ENCODE data around the gene KRTAP5-9.
"Not testable (repeated sequence)": the region's sequence is repeated elsewhere in the genome, so short reads cannot be mapped to it uniquely, and the experiment has no call there.

KRTAP5-9 gene

DNA sequence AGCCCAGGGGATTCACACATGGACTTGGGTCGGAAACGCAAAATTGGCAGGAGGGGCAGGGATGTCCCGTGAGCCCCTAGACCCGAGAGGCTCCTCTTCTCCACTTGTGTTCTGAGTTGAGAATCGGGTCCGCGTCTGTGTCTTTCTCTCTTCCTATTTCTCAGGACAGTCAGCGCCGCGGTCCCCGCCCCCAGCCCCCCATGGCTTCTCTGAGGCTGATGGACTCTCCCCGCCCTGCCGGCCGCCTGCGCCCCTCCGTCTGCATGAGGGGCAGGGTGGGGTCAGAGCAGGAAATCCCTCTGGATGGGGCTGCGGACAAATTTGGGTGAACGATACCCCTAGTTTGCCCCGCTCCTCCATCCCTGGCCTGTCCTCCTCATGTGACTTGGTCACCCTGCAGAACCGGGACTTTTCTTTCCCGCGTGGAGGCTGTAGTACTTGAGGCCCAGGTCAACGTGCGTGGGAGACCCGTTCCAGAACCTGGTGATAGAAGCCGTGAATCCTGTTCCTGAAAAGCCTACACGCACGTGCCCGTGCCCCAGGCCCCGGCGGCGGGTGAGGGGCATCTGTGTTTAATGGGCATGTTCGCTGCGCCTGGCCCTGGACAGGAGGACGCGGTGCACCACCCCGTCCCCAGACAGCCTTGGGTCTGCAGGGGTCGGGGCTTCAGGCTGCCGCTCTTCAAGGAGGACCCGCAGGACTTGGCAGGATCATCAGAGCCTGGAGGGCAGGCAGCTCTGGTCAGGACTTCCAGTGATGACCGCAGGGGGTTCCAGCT is 28.7 kb downstream of the KRTAP5-9 start:
- peaks cover 43% of the 10 kb centered on the region for H3K27me3 ChIP-seq (ENCODE audit: insufficient read depth, low read length)

DNA sequence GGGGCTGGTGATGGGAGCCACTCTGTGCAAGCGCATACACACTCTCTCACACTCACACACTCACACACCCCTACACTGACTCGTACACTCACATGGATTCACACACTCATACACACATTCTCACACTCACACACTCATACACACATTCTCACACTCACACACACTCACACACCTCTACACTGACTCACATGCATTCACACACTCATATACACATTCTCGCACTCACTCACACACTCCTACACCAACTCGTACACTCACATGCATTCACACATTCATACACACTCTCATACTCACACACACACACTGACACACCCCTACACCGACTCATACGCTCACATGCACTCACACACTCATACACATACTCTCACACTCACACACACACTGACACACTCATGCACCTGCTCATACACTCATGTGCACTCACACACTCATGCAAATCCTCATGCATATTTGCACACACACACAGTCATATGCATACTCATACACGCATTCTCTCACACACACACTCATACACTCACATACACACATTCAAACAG is 29.3 kb downstream of the KRTAP5-9 start:
- H2AFZ ChIP-seq (ENCODE audit: low read length, unreplicated experiment) = no peak overlapping the region
- H3K27ac ChIP-seq (ENCODE audit: low read depth, low read length) = no peak overlapping the region
- H3K36me3 ChIP-seq (ENCODE audit: insufficient read depth, low read length) = no peaks in the 10 kb centered on the region
- no peaks in the 10 kb centered on the region for H3K4me1 ChIP-seq (ENCODE audit: control insufficient read depth, insufficient read depth, low read length, unreplicated experiment)
- H3K27me3 ChIP-seq (ENCODE audit: insufficient read depth, low read length) = peaks cover 48% of the 10 kb centered on the region
- no peaks in the 10 kb centered on the region for H3K79me2 ChIP-seq (ENCODE audit: control insufficient read depth, insufficient read depth, low read length, unreplicated experiment)
- no peak overlapping the region for H3K4me3 ChIP-seq (ENCODE audit: low read depth, low read length)

More for the DNA sequence above, 28.7 kb downstream of the KRTAP5-9 start:
- not testable (repeated sequence) for H3K27ac ChIP-seq (ENCODE audit: low read depth, low read length); H3K4me1 ChIP-seq (ENCODE audit: control insufficient read depth, insufficient read depth, low read length, unreplicated experiment); H2AFZ ChIP-seq (ENCODE audit: low read length, unreplicated experiment); H3K36me3 ChIP-seq (ENCODE audit: insufficient read depth, low read length); H3K4me3 ChIP-seq (ENCODE audit: low read depth, low read length); H3K79me2 ChIP-seq (ENCODE audit: control insufficient read depth, insufficient read depth, low read length, unreplicated experiment)

DNA sequence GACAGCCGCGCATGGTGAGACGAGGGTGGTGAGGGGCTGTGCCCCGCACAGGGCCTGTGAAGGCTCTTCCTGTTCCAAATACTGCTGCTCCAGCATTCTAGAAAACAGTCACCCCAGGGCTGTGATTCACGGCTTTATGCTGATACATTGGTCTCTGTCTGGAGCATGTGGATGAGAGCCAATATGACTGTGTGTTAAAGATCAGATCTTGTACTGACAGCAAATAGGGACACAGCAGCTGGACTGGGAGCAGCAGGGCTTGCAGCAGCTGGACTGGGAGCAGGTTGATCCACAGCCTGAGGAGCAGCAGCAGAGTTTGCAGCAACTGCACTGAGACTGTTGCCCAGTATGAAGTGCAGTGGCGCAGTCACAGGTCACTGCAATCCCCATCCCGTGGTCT is 31.3 kb downstream of the KRTAP5-9 start:
- H3K4me1 ChIP-seq (ENCODE audit: control insufficient read depth, insufficient read depth, low read length, unreplicated experiment); H3K4me3 ChIP-seq (ENCODE audit: low read depth, low read length); H3K36me3 ChIP-seq (ENCODE audit: insufficient read depth, low read length); H3K27ac ChIP-seq (ENCODE audit: low read depth, low read length); H2AFZ ChIP-seq (ENCODE audit: low read length, unreplicated experiment); H3K79me2 ChIP-seq (ENCODE audit: control insufficient read depth, insufficient read depth, low read length, unreplicated experiment): not testable (repeated sequence)
- H3K27me3 ChIP-seq (ENCODE audit: insufficient read depth, low read length) = peaks cover 36% of the 10 kb centered on the region

DNA sequence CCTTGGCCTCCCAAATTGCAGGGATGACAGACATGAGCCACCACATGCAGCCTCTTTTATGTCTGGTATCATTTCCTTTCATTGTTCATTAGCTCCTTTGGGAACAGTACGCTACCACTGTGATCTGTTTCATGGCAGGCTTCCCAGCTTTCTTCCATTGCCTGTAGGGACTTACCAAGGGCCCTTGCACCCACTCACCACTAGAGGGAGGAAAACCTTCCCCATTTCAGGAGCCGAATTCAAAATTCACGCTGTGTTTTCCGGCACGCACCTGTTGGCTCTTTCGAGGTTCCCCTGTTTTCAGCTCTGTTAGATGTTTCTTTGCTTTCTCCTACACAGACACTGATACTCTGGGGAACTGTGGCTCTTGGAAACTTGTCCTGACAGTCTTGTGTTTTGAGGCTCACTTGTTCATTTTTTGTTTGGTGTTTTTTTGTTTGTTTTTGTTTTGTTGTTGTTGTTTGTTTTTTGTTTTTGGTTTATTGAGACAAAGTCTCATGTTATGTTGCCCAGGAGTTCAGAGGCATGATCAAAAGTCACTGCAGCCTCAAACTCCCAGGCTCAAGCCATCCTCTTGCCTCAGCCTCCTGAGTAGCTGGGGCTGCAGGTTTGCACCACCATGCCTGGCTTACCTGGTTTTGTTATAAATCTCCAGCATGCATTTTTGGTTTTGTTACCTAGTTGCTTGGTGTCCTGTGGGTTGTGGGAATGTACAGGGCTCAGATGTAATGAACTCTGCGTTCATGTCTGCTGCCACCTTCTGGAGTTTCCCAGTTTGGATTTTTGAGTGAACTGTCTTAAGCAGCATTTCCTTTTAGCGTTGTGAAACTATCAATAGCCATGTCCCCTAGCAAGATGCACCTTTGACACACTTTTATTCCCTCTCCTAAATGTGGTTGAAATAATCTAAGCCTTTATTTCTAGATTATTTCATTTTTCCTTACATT is 32.1 kb downstream of the KRTAP5-9 start:
- no peak overlapping the region for H2AFZ ChIP-seq (ENCODE audit: low read length, unreplicated experiment)

DNA sequence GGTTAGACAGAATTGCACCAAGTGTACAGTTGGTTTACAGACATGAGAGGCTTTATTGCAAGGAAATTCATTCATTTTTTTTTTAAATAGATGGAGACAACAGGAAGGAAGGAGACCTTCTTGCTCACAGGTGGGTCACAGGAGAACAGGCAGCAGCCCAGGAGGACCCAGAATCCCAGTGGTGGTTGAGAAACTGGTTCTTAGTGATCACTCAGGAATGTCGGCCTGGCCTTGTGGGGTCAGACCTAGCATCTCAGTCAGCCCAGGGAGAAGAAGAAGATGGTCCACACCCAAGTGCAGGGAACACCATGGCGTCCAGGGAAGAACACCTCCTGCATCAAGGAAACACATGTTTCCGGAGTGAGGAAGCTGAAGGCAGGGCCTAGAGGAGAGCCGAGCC is 33.6 kb downstream of the KRTAP5-9 start:
- Histone ChIP-seq H3K4me3 (ENCODE audit: low read depth, low read length) (no peak overlapping the region), H3K27me3 (ENCODE audit: insufficient read depth, low read length) (peaks cover 16% of the 10 kb centered on the region), H3K27ac (ENCODE audit: low read depth, low read length) (no peak overlapping the region), H3K36me3 (ENCODE audit: insufficient read depth, low read length) (no peaks in the 10 kb centered on the region), H2AFZ (ENCODE audit: low read length, unreplicated experiment) (no peak overlapping the region), H3K79me2 (ENCODE audit: control insufficient read depth, insufficient read depth, low read length, unreplicated experiment) (no peaks in the 10 kb centered on the region), H3K4me1 (ENCODE audit: control insufficient read depth, insufficient read depth, low read length, unreplicated experiment) (no peaks in the 10 kb centered on the region)

More for the DNA sequence above, 32.1 kb downstream of the KRTAP5-9 start:
- H3K27ac ChIP-seq (ENCODE audit: low read depth, low read length) = no peak overlapping the region
- peaks cover 29% of the 10 kb centered on the region for H3K27me3 ChIP-seq (ENCODE audit: insufficient read depth, low read length)
- no peaks in the 10 kb centered on the region for H3K4me1 ChIP-seq (ENCODE audit: control insufficient read depth, insufficient read depth, low read length, unreplicated experiment)
- H3K36me3 ChIP-seq (ENCODE audit: insufficient read depth, low read length) = no peaks in the 10 kb centered on the region
- no peak overlapping the region for H3K4me3 ChIP-seq (ENCODE audit: low read depth, low read length)
- no peaks in the 10 kb centered on the region for H3K79me2 ChIP-seq (ENCODE audit: control insufficient read depth, insufficient read depth, low read length, unreplicated experiment)

DNA sequence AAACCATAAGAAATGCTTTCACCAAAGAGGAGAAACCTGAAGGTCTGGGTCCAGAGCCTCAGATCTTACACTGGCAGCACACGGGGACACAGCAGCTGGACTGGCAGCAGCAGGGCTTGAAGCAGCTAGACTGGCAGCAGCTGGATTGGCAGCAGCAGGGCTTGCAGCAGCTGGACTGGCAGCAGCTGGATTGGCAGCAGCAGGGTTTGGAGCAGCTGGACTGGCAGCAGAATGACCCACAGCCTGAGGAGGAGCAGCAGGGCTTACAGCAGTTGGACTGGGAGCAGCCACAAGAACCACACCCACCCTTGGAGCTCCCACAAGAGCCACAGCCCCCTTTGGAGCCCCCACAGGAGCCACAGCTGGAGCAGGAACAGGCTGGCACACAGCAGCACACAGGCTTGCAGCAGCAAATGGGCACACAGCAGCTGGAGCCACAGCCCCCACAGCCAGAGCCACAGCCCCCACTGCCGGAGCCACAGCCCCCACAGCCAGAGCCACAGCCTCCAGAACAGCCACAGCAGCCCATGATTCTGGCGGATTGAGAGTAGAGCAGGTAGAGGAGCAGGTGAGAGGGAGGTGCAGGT is 34.2 kb downstream of the KRTAP5-9 start, which contains the start of gene KRTAP5-11:
TSS of gene KRTAP5-11 (minus strand) at position 567 of the 587 bp plus-strand sequence. CDS start at position 529, 38 bp downstream.
- Histone ChIP-seq H2AFZ (ENCODE audit: low read length, unreplicated experiment) (no peak within 1 kb of the TSS), H3K36me3 (ENCODE audit: insufficient read depth, low read length) (no peaks in the 10 kb centered on the region), H3K27me3 (ENCODE audit: insufficient read depth, low read length) (peaks cover 16% of the 10 kb centered on the region), H3K4me3 (ENCODE audit: low read depth, low read length) (no peak within 1 kb of the TSS), H3K4me1 (ENCODE audit: control insufficient read depth, insufficient read depth, low read length, unreplicated experiment) (no peaks in the 10 kb centered on the region), H3K79me2 (ENCODE audit: control insufficient read depth, insufficient read depth, low read length, unreplicated experiment) (no peaks in the 10 kb centered on the region), H3K27ac (ENCODE audit: low read depth, low read length) (no peak within 1 kb of the TSS)

DNA sequence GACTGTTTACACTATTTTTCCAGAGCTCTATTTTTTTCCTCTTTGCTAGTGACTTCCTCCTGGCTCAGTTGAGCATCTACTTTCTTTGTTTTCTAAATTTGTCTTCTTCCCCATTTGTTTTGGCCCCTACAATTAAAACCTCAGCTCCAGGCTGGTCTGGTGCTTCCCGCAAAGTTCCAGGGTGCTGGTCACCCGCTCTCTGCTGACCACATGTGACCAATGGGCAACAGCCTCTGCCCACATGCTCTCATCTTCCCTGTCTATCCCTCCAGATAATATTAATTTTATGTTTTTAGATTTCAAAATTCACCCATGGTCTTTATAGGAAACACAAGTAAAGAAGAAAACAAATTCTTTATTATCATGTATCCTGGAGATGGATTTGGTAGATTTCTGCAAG is 34.7 kb downstream of the KRTAP5-9 start:
- not testable (repeated sequence) for H3K36me3 ChIP-seq (ENCODE audit: insufficient read depth, low read length); H3K79me2 ChIP-seq (ENCODE audit: control insufficient read depth, insufficient read depth, low read length, unreplicated experiment); H2AFZ ChIP-seq (ENCODE audit: low read length, unreplicated experiment); H3K4me3 ChIP-seq (ENCODE audit: low read depth, low read length); H3K4me1 ChIP-seq (ENCODE audit: control insufficient read depth, insufficient read depth, low read length, unreplicated experiment); H3K27ac ChIP-seq (ENCODE audit: low read depth, low read length)
- H3K27me3 ChIP-seq (ENCODE audit: insufficient read depth, low read length) = peaks cover 16% of the 10 kb centered on the region

DNA sequence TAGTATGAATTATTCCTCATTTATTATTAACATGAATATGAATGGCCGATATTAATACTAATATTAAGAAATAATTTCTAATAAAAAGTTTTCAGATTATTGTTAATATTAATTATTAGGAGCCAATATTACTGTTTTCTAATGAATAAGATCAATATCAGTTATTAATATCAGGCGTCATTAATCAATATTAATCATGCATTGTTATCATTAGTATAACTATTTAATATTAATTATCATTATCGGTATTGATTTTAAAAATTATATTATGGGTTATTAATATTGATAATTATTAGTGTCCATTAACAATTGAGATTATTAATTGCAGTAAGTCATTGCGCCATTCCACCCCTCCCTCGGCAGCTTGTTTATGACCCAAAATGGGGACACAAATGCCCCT is 37.5 kb downstream of the KRTAP5-9 start:
- H2AFZ ChIP-seq (ENCODE audit: low read length, unreplicated experiment); H3K4me3 ChIP-seq (ENCODE audit: low read depth, low read length); H3K36me3 ChIP-seq (ENCODE audit: insufficient read depth, low read length); H3K27ac ChIP-seq (ENCODE audit: low read depth, low read length); H3K79me2 ChIP-seq (ENCODE audit: control insufficient read depth, insufficient read depth, low read length, unreplicated experiment); H3K4me1 ChIP-seq (ENCODE audit: control insufficient read depth, insufficient read depth, low read length, unreplicated experiment): not testable (repeated sequence)
- H3K27me3 ChIP-seq (ENCODE audit: insufficient read depth, low read length) = peaks cover 16% of the 10 kb centered on the region

DNA sequence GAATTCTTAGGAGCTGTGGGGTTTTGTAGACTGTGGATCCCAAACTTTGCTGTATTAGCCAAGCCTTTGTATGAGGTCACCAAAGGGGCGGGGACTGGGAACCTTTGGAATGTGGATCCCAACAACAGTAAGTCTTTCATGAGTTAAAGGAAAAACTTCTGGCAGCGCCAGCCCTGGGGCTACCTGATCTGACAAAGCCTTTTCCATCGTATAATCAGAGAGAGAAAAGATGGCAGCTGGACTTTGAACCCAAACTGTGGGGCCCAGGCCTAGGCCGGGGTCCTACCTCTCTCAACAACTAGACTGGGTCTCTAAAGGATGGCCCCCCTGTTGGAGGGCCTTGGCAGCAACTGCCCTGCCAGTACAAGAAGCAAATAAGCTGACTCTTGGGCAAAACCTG is 40.1 kb downstream of the KRTAP5-9 start:
- not testable (repeated sequence) for H3K4me1 ChIP-seq (ENCODE audit: control insufficient read depth, insufficient read depth, low read length, unreplicated experiment); H3K4me3 ChIP-seq (ENCODE audit: low read depth, low read length); H3K27ac ChIP-seq (ENCODE audit: low read depth, low read length); H3K79me2 ChIP-seq (ENCODE audit: control insufficient read depth, insufficient read depth, low read length, unreplicated experiment); H3K36me3 ChIP-seq (ENCODE audit: insufficient read depth, low read length); H2AFZ ChIP-seq (ENCODE audit: low read length, unreplicated experiment); H3K27me3 ChIP-seq (ENCODE audit: insufficient read depth, low read length)

DNA sequence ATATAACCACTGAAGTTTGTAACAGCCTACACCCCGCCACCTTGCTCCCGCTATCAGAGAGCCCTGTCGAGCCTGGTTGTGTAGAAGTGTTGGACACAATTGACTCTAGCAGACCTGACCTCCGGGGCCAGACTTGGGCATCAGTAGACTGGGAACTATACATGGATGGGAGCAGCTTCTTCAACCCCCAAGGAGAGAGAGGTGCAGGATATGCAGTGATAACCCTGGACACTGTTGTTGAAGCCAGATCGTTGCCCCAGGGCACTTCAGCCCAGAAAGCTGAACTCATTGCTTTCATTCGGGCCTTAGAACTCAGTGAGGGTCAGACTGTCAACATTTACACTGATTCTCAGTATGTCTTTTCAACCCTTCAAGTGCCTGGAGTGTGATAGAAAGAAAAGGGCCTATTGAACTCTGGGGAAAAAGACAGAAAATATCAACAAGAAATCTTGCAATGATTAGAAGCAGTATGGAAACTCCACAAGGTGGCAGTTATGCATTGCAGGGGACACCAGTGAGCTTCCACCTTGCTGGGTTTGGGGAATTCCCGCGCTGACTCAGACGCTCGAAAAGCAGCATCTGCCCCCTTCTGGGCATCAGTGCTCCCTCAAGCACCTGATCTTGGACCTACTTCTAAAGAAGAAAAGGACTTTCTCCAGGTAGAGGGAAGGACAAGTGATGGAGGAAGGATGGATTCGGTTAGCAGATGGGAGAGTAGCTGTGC is 40.8 kb downstream of the KRTAP5-9 start:
- not testable (repeated sequence) for H3K27ac ChIP-seq (ENCODE audit: low read depth, low read length)

More for the DNA sequence above, 40.8 kb downstream of the KRTAP5-9 start:
- H3K4me1 ChIP-seq (ENCODE audit: control insufficient read depth, insufficient read depth, low read length, unreplicated experiment); H3K27me3 ChIP-seq (ENCODE audit: insufficient read depth, low read length); H3K79me2 ChIP-seq (ENCODE audit: control insufficient read depth, insufficient read depth, low read length, unreplicated experiment); H3K36me3 ChIP-seq (ENCODE audit: insufficient read depth, low read length); H3K4me3 ChIP-seq (ENCODE audit: low read depth, low read length); H2AFZ ChIP-seq (ENCODE audit: low read length, unreplicated experiment): not testable (repeated sequence)

Measured in ACC112 (cell line).